Measurements from ENCODE around the gene SDF2.
A peak's percentile ranks its signal among the peaks of the same experiment; 100 is the strongest.
"Not testable (repeated sequence)": the region's sequence is repeated elsewhere in the genome, so short reads cannot be mapped to it uniquely, and the experiment has no call there.

SDF2 gene

GRCh38 chr17:28682655-28683054 lies 20.9 kb upstream of the SDF2 start:
- DNase-seq: no peak

GRCh38 chr17:28675980-28676379 lies 14.3 kb upstream of the SDF2 start:
- no peak for DNase-seq

GRCh38 chr17:28675490-28675889 lies 13.8 kb upstream of the SDF2 start:
- DNase-seq: no peak

GRCh38 chr17:28669918-28670317 lies 8.2 kb upstream of the SDF2 start:
- DNase-seq: no peak

GRCh38 chr17:28667870-28668269 lies 6.2 kb upstream of the SDF2 start:
- DNase-seq: no peak

- DNase-seq: no peak
These were observed 4.3 kb upstream of the SDF2 start for GRCh38 chr17:28665994-28666393.

- no peak for DNase-seq
These were observed 2.0 kb upstream of the SDF2 start for GRCh38 chr17:28663723-28664122.

- no peak for DNase-seq
These were observed 772 bp upstream of the SDF2 start for GRCh38 chr17:28662527-28662829.

GRCh38 chr17:28659497-28659881 lies 2.2 kb downstream of the SDF2 start:
- DNase-seq: not testable (repeated sequence)

GRCh38 chr17:28658766-28659496 lies 2.8 kb downstream of the SDF2 start:
- DNase-seq: not testable (repeated sequence)

- not testable (repeated sequence) for DNase-seq
These were observed 3.4 kb downstream of the SDF2 start for GRCh38 chr17:28658342-28658741.

GRCh38 chr17:28657756-28658155 lies 4.0 kb downstream of the SDF2 start:
- DNase-seq: no peak

- DNase-seq: no peak
These were observed 6.5 kb downstream of the SDF2 start for GRCh38 chr17:28655160-28655559.

- no peak for DNase-seq
These were observed 13.0 kb downstream of the SDF2 start for GRCh38 chr17:28648698-28649097.

GRCh38 chr17:28646039-28646754 lies 15.5 kb downstream of the SDF2 start:
- no peak for DNase-seq

- no peak for DNase-seq
These were observed 16.1 kb downstream of the SDF2 start for GRCh38 chr17:28645576-28645939.

- DNase-seq: peak; percentile 72 to 94 (median 89)
These were observed 16.7 kb downstream of the SDF2 start, which contains the start of gene BLTP2 for GRCh38 chr17:28644787-28645575. BLTP2 (minus strand) TSS chr17:28645158; CDS start chr17:28645056, 102 bp downstream.

- DNase-seq: no peak
These were observed 17.5 kb downstream of the SDF2 start for GRCh38 chr17:28643983-28644786.

GRCh38 chr17:28641579-28641978 lies 20.1 kb downstream of the SDF2 start:
- no peak for DNase-seq

- DNase-seq: no peak
These were observed 26.2 kb downstream of the SDF2 start for GRCh38 chr17:28635506-28635905.

- no peak for DNase-seq
These were observed 27.4 kb downstream of the SDF2 start for GRCh38 chr17:28634206-28634865.

GRCh38 chr17:28626818-28627217 lies 34.9 kb downstream of the SDF2 start:
- DNase-seq: no peak
